Activated CD4-positive, CD25-positive, alpha-beta regulatory T cell (primary cell): Measurements from ENCODE around the gene KRTAP1-1.
"Not testable (repeated sequence)": the region's sequence is repeated elsewhere in the genome, so short reads cannot be mapped to it uniquely, and the experiment has no call there.

Experiments used
- DNase-seq, 4 experiments: peaks; one replicate each; lab custom pipeline; 2025; lab: John Stamatoyannopoulos, UW

Gene KRTAP1-1

GRCh38 chr17:41040783-41041571 is at the start of gene KRTAP1-1:
Gene KRTAP1-1, minus strand, starts transcription at chr17:41041450. Its CDS starts 53 bp downstream, at chr17:41041397.
- DNase-seq: not testable (repeated sequence)

GRCh38 chr17:41088760-41089352 is 47.6 kb upstream of the KRTAP1-1 start:
- DNase-seq: not testable (repeated sequence)

- not testable (repeated sequence) for DNase-seq
These were observed 43.0 kb upstream of the KRTAP1-1 start, which contains the start of gene KRTAP4-7 for GRCh38 chr17:41084100-41084856. Gene KRTAP4-7, plus strand, starts transcription at chr17:41084150. Its CDS starts 57 bp downstream, at chr17:41084207.

GRCh38 chr17:41083427-41083826 is 42.2 kb upstream of the KRTAP1-1 start:
- not testable (repeated sequence) for DNase-seq

GRCh38 chr17:41082626-41083025 is 41.4 kb upstream of the KRTAP1-1 start:
- no peak for DNase-seq

GRCh38 chr17:41076788-41077187 is 35.5 kb upstream of the KRTAP1-1 start:
- no peak for DNase-seq

- DNase-seq: no peak
These were observed 32.4 kb upstream of the KRTAP1-1 start for GRCh38 chr17:41073676-41074075.

- DNase-seq: no peak
These were observed 30.5 kb upstream of the KRTAP1-1 start for GRCh38 chr17:41071606-41072360.

- DNase-seq: no peak
These were observed 27.8 kb upstream of the KRTAP1-1 start for GRCh38 chr17:41069031-41069430.

GRCh38 chr17:41067281-41067680 is 26.0 kb upstream of the KRTAP1-1 start:
- DNase-seq: no peak

- DNase-seq: no peak
These were observed 24.8 kb upstream of the KRTAP1-1 start, which contains the start of gene KRTAP2-4 for GRCh38 chr17:41065829-41066624. Gene KRTAP2-4, minus strand, starts transcription at chr17:41065879. Its CDS starts 34 bp downstream, at chr17:41065845.

- not testable (repeated sequence) for DNase-seq
These were observed 23.9 kb upstream of the KRTAP1-1 start for GRCh38 chr17:41065016-41065689.

GRCh38 chr17:41064301-41064700 is 23.1 kb upstream of the KRTAP1-1 start:
- no peak for DNase-seq

- DNase-seq: no peak
These were observed 22.2 kb upstream of the KRTAP1-1 start for GRCh38 chr17:41063449-41063848.

GRCh38 chr17:41061964-41062363 is 20.7 kb upstream of the KRTAP1-1 start:
- no peak for DNase-seq

GRCh38 chr17:41060052-41060604 is 18.9 kb upstream of the KRTAP1-1 start, which contains the start of gene KRTAP2-3:
Gene KRTAP2-3, minus strand, starts transcription at chr17:41060114. Its CDS starts 64 bp downstream, at chr17:41060050.
- DNase-seq: no peak

- DNase-seq: not testable (repeated sequence)
These were observed 18.2 kb upstream of the KRTAP1-1 start for GRCh38 chr17:41059276-41060051.

- no peak for DNase-seq
These were observed 17.5 kb upstream of the KRTAP1-1 start for GRCh38 chr17:41058741-41059140.

GRCh38 chr17:41057547-41057946 is 16.3 kb upstream of the KRTAP1-1 start:
- no peak for DNase-seq
